HEK293 (cell line): ENCODE data around the gene RNF6.

Source experiments
- CTCF ChIA-PET: fragments of 350-600 bp; formaldehyde crosslinking; extraction: SDS; loops from one replicate; lab custom pipeline; 2021; ENCODE audit warnings: antibody characterized with exemption; lab: Yijun Ruan, JAX
- POLR2A ChIA-PET: fragments of 300-600 bp; formaldehyde crosslinking; extraction: SDS; loops from one replicate; lab custom pipeline; 2020; ENCODE audit warnings: antibody characterized with exemption, inconsistent platforms; lab: Yijun Ruan, JAX
- H3K27ac ChIP-seq: fragments of 200-500 bp; sonication (Bioruptor generic); 2 replicates; pipeline ENCODE4 v1.5.1; 2014; ENCODE audit warnings: low read depth, low read length, control low read depth, inconsistent platforms; ENCODE audit errors: extremely low read depth
- H3K36me3 ChIP-seq, 2 experiments: fragments of 200-500 bp in 1 of 2; sonication (Bioruptor generic) in 1 of 2; 1 replicate in 1 of 2; 2 replicates in 1 of 2; pipeline ENCODE4 v1.5.1; 2014 to 2017; ENCODE audit warnings: inconsistent platforms in 2 of 2, low read length in 2 of 2; ENCODE audit not compliant: control insufficient read depth in 2 of 2, insufficient read depth in 1 of 2
- H3K4me1 ChIP-seq: fragments of 200-500 bp; sonication (Bioruptor generic); 2 replicates; pipeline ENCODE4 v1.5.1; 2014; ENCODE audit warnings: mild to moderate bottlenecking, low read length, inconsistent platforms; ENCODE audit not compliant: control insufficient read depth, insufficient read depth
- H3K4me3 ChIP-seq: 2 replicates; pipeline ENCODE4 v1.5.1; 2011; ENCODE audit warnings: low read depth, mild to moderate bottlenecking, control low read depth, low read length, moderate library complexity
- H3K9me3 ChIP-seq: fragments of 200-500 bp; sonication (Bioruptor generic); 2 replicates; pipeline ENCODE4 v1.5.1; 2014; ENCODE audit warnings: low read depth, low read length, inconsistent platforms; ENCODE audit not compliant: control insufficient read depth, insufficient read depth
- GLIS2 ChIP-seq: fragments of 450-650 bp; formaldehyde crosslinking; IDR thresholded peaks from 2 replicates; pipeline ENCODE4 v1.5.1; 2016; ENCODE audit warnings: missing biosample characterization, missing genetic modification characterization
- MZF1 ChIP-seq: fragments of 450-650 bp; formaldehyde crosslinking; IDR thresholded peaks from 2 replicates; pipeline ENCODE4 v1.5.1; 2017; ENCODE audit warnings: missing biosample characterization, missing genetic modification characterization, borderline replicate concordance
- SALL2 ChIP-seq: fragments of 450-650 bp; formaldehyde crosslinking; IDR thresholded peaks from 2 replicates; pipeline ENCODE4 v1.5.0; 2017; ENCODE audit warnings: missing biosample characterization, mild to moderate bottlenecking, missing genetic modification characterization, borderline replicate concordance
- ZFP69B ChIP-seq: fragments of 450-650 bp; formaldehyde crosslinking; IDR thresholded peaks from 2 replicates; pipeline ENCODE4 v1.5.1; 2016; ENCODE audit warnings: missing biosample characterization, missing genetic modification characterization
- ZIC2 ChIP-seq: fragments of 450-650 bp; formaldehyde crosslinking; IDR thresholded peaks from 2 replicates; pipeline ENCODE4 v1.5.1; 2016; ENCODE audit warnings: missing biosample characterization, missing genetic modification characterization
- ZNF133 ChIP-seq: fragments of 450-650 bp; formaldehyde crosslinking; IDR thresholded peaks from 2 replicates; pipeline ENCODE4 v1.5.1; 2016; ENCODE audit warnings: missing biosample characterization, missing genetic modification characterization
- ZNF140 ChIP-seq: fragments of 450-650 bp; formaldehyde crosslinking; IDR thresholded peaks from 2 replicates; pipeline ENCODE4 v1.5.1; 2016; ENCODE audit warnings: missing biosample characterization, missing genetic modification characterization
- ZNF157 ChIP-seq: fragments of 450-650 bp; formaldehyde crosslinking; IDR thresholded peaks from 2 replicates; pipeline ENCODE4 v1.5.1; 2016; ENCODE audit warnings: missing biosample characterization, missing genetic modification characterization
- ZNF16 ChIP-seq: fragments of 450-650 bp; formaldehyde crosslinking; IDR thresholded peaks from 2 replicates; pipeline ENCODE4 v1.5.1; 2016; ENCODE audit warnings: low read depth, missing biosample characterization, missing genetic modification characterization
- ZNF174 ChIP-seq: fragments of 450-650 bp; formaldehyde crosslinking; IDR thresholded peaks from 2 replicates; pipeline ENCODE4 v1.5.0; 2017; ENCODE audit warnings: missing biosample characterization, mild to moderate bottlenecking, missing genetic modification characterization
- ZNF221 ChIP-seq: fragments of 450-650 bp; formaldehyde crosslinking; IDR thresholded peaks from 2 replicates; pipeline ENCODE4 v1.5.1; 2017; ENCODE audit warnings: missing biosample characterization, missing genetic modification characterization, borderline replicate concordance
- ZNF24 ChIP-seq: fragments of 450-650 bp; formaldehyde crosslinking; IDR thresholded peaks from 2 replicates; pipeline ENCODE4 v1.5.1; 2016; ENCODE audit warnings: missing biosample characterization, missing genetic modification characterization
- ZNF274 ChIP-seq, 2 experiments: fragments of 200-500 bp in 1 of 2; fragments of 450-650 bp in 1 of 2; sonication (Bioruptor generic) in 1 of 2; formaldehyde crosslinking in 1 of 2; IDR thresholded peaks; 2 replicates each; pipeline versions ENCODE4 v1.5.1 to v1.6.1; 2014 to 2016; ENCODE audit warnings: borderline replicate concordance in 1 of 2, inconsistent platforms in 1 of 2, low read length in 1 of 2, missing biosample characterization in 1 of 2, missing genetic modification characterization in 1 of 2
- ZNF350 ChIP-seq: fragments of 450-650 bp; formaldehyde crosslinking; IDR thresholded peaks from 2 replicates; pipeline ENCODE4 v1.5.0; 2017; ENCODE audit warnings: missing biosample characterization, mild to moderate bottlenecking, missing genetic modification characterization
- ZNF48 ChIP-seq: fragments of 450-650 bp; formaldehyde crosslinking; IDR thresholded peaks from 2 replicates; pipeline ENCODE4 v1.5.1; 2016; ENCODE audit warnings: missing biosample characterization, missing genetic modification characterization
- ZNF514 ChIP-seq: fragments of 450-650 bp; formaldehyde crosslinking; IDR thresholded peaks from 2 replicates; pipeline ENCODE4 v1.5.1; 2016; ENCODE audit warnings: missing biosample characterization, missing genetic modification characterization
- ZNF529 ChIP-seq: fragments of 450-650 bp; formaldehyde crosslinking; IDR thresholded peaks from 2 replicates; pipeline ENCODE4 v1.5.1; 2017; ENCODE audit warnings: missing genetic modification characterization, missing biosample characterization; ENCODE audit not compliant: insufficient replicate concordance
- ZNF544 ChIP-seq: fragments of 450-650 bp; formaldehyde crosslinking; IDR thresholded peaks from 2 replicates; pipeline ENCODE4 v1.5.0; 2017; ENCODE audit warnings: missing biosample characterization, missing genetic modification characterization
- ZNF560 ChIP-seq: fragments of 450-650 bp; formaldehyde crosslinking; IDR thresholded peaks from 2 replicates; pipeline ENCODE4 v1.5.1; 2017; ENCODE audit warnings: missing biosample characterization, missing genetic modification characterization, borderline replicate concordance
- ZNF623 ChIP-seq: fragments of 450-650 bp; formaldehyde crosslinking; IDR thresholded peaks from 2 replicates; pipeline ENCODE4 v1.5.1; 2016; ENCODE audit warnings: missing biosample characterization, missing genetic modification characterization
- ZNF654 ChIP-seq: fragments of 450-650 bp; formaldehyde crosslinking; IDR thresholded peaks from 2 replicates; pipeline ENCODE4 v1.5.1; 2016; ENCODE audit warnings: low read depth, missing biosample characterization, missing genetic modification characterization
- ZNF658 ChIP-seq: fragments of 450-650 bp; formaldehyde crosslinking; IDR thresholded peaks from 2 replicates; pipeline ENCODE4; 2016; ENCODE audit warnings: missing biosample characterization, missing genetic modification characterization
- ZNF660 ChIP-seq: fragments of 450-650 bp; IDR thresholded peaks from 2 replicates; pipeline ENCODE4 v1.5.1; 2018; ENCODE audit warnings: missing biosample characterization, mild to moderate bottlenecking, missing genetic modification characterization
- ZNF707 ChIP-seq: fragments of 450-650 bp; formaldehyde crosslinking; IDR thresholded peaks from 2 replicates; pipeline ENCODE4 v1.5.1; 2016; ENCODE audit warnings: missing biosample characterization, missing genetic modification characterization
- ZNF76 ChIP-seq: fragments of 450-650 bp; formaldehyde crosslinking; IDR thresholded peaks from 2 replicates; pipeline ENCODE4; 2016; ENCODE audit warnings: low read depth, missing biosample characterization, missing genetic modification characterization, borderline replicate concordance
- ZNF777 ChIP-seq: fragments of 450-650 bp; formaldehyde crosslinking; IDR thresholded peaks from 2 replicates; pipeline ENCODE4 v1.5.1; 2017; ENCODE audit warnings: missing biosample characterization, missing genetic modification characterization, borderline replicate concordance
- ZNF843 ChIP-seq: fragments of 450-650 bp; formaldehyde crosslinking; IDR thresholded peaks from 2 replicates; pipeline ENCODE4 v1.5.1; 2016; ENCODE audit warnings: missing biosample characterization, missing genetic modification characterization
- ZXDB ChIP-seq: fragments of 450-650 bp; formaldehyde crosslinking; IDR thresholded peaks from 2 replicates; pipeline ENCODE4 v1.5.1; 2016; ENCODE audit warnings: missing biosample characterization, missing genetic modification characterization
- TF ChIP-seq, protein P1 (sequence below): fragments of 450-650 bp; formaldehyde crosslinking; IDR thresholded peaks from 2 replicates; pipeline ENCODE4 v1.5.1; 2016; ENCODE audit warnings: missing biosample characterization, missing genetic modification characterization
- TF ChIP-seq, protein P2 (sequence below): fragments of 450-650 bp; formaldehyde crosslinking; IDR thresholded peaks from 2 replicates; pipeline ENCODE4 v1.5.1; 2016; ENCODE audit warnings: missing biosample characterization, missing genetic modification characterization
- TF ChIP-seq, protein P3 (sequence below): fragments of 450-650 bp; formaldehyde crosslinking; IDR thresholded peaks from 2 replicates; pipeline ENCODE4 v1.5.1; 2016; ENCODE audit warnings: missing biosample characterization, missing genetic modification characterization

The RNF6 gene

DNA sequence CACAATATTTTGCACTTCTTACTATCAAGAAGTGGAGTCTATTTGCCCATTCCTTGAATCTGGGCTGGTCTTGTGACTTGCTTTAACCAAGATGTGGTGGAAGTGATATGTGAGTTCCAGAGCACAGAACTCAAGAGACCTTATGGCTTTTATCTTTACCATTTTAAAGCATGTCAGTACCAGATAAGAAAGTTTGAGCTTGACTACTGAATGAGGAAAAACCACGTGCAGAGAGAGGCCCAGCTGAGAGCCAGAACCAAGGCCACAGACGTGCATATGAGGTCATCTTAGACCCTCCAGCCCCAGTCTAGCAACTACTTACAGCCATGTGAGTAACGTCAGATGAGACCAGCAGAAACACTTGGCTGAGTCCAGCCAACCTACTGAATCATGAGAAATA lies 25.5 kb upstream of the RNF6 start:
- Histone ChIP-seq H3K4me1 (no peaks in the 10 kb centered on the region; the same call in none of the 2 replicates), H3K4me3 (no peak overlapping the region), H3K9me3 (no peaks in the 10 kb centered on the region), H3K27ac (no peak overlapping the region), H3K36me3 (no peaks in the 10 kb centered on the region)
- TF ChIP-seq ZNF24 (tag by site-specific recombination): no peak
- no peak for TF ChIP-seq ZNF623 (tag by site-specific recombination)
- no peak for TF ChIP-seq ZNF16 (tag by site-specific recombination)
- TF ChIP-seq ZNF221 (tag by site-specific recombination): no peak
- no peak for TF ChIP-seq ZNF529 (tag by site-specific recombination)
- TF ChIP-seq, protein P1, sequence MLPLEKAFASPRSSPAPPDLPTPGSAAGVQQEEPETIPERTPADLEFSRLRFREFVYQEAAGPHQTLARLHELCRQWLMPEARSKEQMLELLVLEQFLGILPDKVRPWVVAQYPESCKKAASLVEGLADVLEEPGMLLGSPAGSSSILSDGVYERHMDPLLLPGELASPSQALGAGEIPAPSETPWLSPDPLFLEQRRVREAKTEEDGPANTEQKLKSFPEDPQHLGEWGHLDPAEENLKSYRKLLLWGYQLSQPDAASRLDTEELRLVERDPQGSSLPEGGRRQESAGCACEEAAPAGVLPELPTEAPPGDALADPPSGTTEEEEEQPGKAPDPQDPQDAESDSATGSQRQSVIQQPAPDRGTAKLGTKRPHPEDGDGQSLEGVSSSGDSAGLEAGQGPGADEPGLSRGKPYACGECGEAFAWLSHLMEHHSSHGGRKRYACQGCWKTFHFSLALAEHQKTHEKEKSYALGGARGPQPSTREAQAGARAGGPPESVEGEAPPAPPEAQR (tag by site-specific recombination): no peak
- TF ChIP-seq ZFP69B (tag by site-specific recombination): no peak
- TF ChIP-seq ZNF48: no peak
- no peak for TF ChIP-seq ZNF560 (tag by site-specific recombination)
- TF ChIP-seq ZNF843: no peak
- TF ChIP-seq, protein P2, sequence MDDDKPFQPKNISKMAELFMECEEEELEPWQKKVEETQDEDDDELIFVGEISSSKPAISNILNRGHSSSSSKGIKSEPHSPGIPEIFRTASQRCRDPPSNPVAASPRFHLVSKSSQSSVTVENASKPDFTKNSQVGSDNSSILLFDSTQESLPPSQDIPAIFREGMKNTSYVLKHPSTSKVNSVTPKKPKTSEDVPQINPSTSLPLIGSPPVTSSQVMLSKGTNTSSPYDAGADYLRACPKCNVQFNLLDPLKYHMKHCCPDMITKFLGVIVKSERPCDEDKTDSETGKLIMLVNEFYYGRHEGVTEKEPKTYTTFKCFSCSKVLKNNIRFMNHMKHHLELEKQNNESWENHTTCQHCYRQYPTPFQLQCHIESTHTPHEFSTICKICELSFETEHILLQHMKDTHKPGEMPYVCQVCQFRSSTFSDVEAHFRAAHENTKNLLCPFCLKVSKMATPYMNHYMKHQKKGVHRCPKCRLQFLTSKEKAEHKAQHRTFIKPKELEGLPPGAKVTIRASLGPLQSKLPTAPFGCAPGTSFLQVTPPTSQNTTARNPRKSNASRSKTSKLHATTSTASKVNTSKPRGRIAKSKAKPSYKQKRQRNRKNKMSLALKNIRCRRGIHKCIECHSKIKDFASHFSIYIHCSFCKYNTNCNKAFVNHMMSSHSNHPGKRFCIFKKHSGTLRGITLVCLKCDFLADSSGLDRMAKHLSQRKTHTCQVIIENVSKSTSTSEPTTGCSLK (tag by site-specific recombination): no peak
- TF ChIP-seq SALL2: no peak
- no peak for TF ChIP-seq ZNF658 (tag by site-specific recombination)
- ChIA-PET POLR2A (no interaction called here), CTCF (no interaction called here)

DNA sequence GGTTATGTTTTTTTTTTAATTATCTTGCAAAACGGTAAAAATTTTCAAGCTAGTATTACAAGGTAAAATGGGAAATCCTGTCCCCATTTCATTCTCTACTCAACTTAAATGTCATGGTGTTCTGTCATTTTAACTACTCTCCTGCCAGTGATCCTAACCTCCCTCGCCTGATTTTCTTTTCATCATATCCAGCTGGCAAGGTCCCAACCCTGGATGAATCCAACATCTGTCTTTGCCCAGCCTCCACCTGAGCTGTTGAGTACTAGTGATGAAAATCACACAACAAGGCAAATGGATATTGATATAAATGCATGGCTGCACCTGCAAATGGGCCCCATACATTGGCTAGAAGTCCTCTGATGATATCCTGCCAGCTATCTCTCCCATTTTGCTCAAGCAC lies 24.9 kb upstream of the RNF6 start:
- TF ChIP-seq GLIS2 (tag by site-specific recombination) (no peak), ZNF544 (no peak), ZNF221 (tag by site-specific recombination) (no peak), ZNF514 (tag by site-specific recombination) (no peak), ZNF133 (no peak), MZF1 (tag by site-specific recombination) (no peak), ZNF157 (tag by site-specific recombination) (no peak), ZNF654 (tag by site-specific recombination) (no peak), ZXDB (no peak), ZNF174 (no peak), ZNF660 (no peak), ZNF350 (tag by site-specific recombination) (no peak), ZNF777 (tag by site-specific recombination) (no peak), ZNF140 (no peak), ZNF707 (tag by site-specific recombination) (no peak), ZNF274 (IDR thresholded peaks at IDR 0.05; ENCODE audit: low read length) (no peak), ZNF274 (tag by site-specific recombination; IDR thresholded peaks at IDR 0.05; ENCODE audit: borderline replicate concordance) (no peak), ZIC2 (no peak), ZNF76 (tag by site-specific recombination) (no peak)
- TF ChIP-seq, protein P3, sequence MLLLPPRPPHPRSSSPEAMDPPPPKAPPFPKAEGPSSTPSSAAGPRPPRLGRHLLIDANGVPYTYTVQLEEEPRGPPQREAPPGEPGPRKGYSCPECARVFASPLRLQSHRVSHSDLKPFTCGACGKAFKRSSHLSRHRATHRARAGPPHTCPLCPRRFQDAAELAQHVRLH: no peak
- Histone ChIP-seq H3K4me3 (no peak overlapping the region), H3K9me3 (no peaks in the 10 kb centered on the region), H3K4me1 (no peaks in the 10 kb centered on the region; the same call in none of the 2 replicates), H3K36me3 (no peaks in the 10 kb centered on the region), H3K27ac (no peak overlapping the region)
- POLR2A ChIA-PET: no interaction called here
- CTCF ChIA-PET: no interaction called here
